Urothelium cell line (cell line): ENCODE results near the gene NTM.
A peak's percentile ranks its signal among the peaks of the same experiment; 100 is the strongest.

Source experiments
- DNase-seq: peaks from one replicate; pipeline ENCODE4 v3.0.0; 2011; ENCODE audit warnings: low spot score, mixed read lengths
- FAIRE-seq: peaks from 2 replicates; lab custom pipeline; 2011; peaks lifted over from hg19 to GRCh38; lab: Jason Lieb, UNC

Gene NTM

DNA sequence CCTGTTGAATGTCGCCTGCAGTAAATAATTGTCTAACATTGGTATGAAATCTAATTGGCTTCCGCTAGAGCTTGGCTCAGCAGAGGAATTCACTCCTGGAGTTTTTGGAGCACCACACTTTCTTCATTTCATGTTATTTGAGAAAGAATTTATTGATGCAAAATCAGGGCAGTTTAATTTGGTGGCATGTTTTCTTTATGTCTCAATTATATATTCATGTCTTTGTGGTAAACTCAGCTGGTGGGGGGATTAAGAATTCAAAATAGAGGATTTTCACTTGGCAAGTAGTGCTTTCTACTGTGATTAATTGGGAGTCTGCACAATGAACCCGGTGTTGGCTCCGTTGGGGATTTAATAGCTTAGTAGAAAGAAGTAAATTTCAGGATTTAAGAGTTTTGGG is 784.4 kb downstream of the NTM start:
- DNase-seq (no peak), FAIRE-seq (no peak)

DNA sequence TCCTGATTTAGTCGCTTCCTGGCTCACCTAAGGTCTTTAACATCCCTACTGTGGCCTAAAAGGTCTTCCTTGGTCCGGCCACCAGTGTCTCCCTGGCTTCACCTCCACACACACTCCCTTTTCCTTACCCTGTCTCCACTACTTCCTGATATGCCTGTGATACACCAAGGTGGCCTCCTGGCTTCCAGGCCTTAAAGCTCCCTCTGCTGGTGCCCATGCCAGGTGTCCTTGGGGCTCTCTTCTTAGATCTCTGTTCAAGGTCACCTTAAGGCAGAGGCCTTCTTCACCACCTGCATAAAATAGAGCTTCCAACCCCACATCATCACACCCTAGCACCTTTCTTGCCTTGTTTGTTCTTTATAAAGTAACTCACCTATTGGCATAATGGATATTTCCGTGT is 787.7 kb downstream of the NTM start:
- FAIRE-seq (no peak), DNase-seq (peak; percentile 45)

DNA sequence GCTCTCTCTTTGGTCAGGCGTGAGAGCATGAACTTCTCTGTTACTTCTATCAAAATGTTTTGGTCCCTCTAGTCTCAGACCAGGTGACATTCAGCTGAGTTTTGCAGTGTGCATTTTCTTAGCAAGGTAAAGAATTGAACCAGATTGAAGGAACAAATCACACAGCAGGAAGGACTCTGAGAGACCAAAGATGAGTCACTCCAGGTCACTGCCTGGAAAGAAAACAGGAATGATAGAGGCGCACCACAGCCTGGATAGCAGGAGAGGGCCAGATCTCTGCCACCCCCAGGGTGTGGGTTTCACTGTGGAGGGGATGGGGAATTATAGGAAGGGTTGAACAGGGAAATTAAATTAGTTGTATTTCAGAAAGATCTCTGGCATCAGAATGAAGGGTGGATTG is 788.3 kb downstream of the NTM start:
- DNase-seq (peak; percentile 24), FAIRE-seq (no peak)

DNA sequence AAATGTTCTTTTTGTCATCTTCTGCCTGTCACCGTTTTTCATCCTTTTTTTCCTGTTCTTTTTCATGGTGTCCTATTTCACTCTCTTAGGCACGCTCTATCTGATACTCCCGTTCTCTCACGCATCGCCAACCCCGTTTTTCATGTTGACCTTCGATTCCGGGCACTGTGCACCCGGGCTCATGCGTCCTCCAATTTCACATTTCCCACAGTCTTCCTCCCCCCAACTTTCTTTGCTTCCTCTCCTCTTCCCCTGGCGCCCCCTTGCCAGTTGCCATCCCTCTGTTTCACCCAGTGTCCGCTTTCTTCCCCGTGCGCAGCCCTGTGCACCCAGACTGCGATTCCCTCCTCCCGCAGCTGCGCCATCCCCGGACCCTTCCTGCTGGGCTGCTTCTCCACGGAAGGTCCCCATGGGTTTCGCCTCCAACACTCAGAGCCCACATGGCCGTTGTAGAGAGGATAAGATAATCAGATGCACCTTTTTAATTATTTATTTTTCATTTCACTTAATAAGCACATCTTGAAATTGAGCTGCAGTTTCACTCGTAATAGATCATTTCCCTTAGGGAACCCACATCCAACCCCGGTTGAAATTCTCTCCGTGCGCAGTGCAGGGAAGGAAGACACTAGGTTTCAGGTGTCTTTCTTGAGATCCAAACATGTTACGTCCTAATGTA is 791.1 kb downstream of the NTM start:
- FAIRE-seq (no peak), DNase-seq (no peak)

DNA sequence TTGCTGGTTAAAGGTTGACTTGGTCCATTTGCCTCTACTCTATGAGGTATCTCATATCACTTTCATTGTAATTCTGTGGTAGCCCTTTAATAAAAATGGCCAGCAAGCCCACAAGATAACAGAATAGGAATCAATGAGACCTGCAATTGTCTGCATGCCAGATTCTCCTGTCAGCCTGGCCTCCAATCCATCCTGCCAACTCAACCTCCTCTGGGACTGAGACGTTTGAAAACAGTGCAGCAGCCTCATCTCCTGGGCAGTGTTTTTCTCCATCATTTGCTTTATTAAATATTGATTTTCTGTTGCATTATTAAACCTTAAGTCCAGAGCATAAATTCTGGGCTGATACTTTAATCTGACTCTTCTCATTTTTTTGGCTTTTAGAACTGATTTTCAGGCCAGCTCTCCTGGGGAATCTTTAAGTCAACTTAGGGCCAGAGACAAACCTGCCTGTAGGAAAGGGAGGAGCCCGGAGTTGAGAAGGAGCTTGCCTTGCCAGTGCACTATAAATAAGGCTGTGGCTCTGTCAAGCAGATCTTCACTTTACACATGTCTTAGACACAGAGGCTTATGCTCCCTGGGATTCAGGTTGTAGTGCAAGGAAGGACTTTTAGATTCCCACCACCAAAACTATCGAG is 798.0 kb downstream of the NTM start:
- DNase-seq = no peak
- FAIRE-seq = no peak

DNA sequence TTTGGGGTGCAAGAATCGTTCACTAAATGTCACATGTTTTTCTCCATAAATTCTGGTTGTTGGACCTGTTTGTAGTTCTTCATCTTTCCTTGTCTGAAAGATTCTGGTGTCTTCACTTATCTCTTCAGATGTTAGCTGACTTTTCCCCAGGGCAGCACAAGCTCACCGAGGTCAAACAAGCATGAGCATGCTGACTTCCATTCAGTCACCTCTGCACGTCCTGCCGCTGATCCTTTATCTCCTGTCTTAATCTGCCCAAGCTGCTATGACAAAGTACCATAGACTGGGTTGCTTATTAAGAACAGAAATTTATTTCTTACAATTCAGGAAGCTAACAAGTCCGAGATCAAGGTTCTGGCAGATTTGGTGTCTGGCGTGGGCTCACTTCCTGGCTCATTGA is 800.6 kb downstream of the NTM start:
- DNase-seq = no peak
- FAIRE-seq = no peak

DNA sequence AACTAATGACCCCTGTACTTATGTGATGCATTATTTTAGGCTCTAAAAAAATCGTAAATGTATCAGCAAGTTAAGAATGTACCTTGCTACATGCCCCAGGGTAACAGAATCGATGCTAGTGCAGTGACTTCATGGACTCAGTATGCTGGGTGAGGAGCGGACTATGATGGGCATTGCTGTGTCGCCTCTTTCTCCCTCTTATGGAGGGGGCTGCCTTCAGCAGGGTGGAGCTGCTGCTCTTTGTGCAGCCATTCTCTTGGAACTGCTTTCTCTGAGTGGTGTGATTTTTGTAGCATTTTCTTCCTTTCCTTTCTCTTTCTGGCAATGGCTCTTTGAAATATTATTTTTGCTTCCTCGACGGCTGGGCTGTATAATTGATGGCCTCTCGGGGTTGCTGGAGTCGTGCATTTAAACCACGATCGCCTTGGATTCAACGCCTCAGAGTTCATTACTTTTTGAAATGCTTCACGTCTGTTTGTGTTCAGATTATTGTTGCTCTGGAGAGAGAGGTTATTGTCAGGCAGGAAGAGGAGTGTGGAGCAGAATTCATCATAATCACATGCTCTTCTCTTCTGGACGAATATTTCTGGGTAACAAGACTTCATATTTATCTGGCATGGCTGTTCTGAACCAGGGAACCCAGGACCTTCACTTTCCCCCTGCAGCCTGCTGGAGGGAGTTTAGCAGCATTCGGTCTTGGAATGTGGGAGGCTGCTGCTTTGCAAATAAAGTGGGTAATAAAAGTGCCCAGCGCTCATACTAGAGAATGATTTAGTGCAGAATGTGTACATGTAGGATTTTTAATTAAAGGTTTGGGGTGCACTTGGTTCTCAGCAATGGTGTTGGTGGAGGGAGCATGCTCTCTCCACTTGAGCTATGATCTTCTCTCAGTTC is 804.2 kb downstream of the NTM start:
- FAIRE-seq = no peak

DNA sequence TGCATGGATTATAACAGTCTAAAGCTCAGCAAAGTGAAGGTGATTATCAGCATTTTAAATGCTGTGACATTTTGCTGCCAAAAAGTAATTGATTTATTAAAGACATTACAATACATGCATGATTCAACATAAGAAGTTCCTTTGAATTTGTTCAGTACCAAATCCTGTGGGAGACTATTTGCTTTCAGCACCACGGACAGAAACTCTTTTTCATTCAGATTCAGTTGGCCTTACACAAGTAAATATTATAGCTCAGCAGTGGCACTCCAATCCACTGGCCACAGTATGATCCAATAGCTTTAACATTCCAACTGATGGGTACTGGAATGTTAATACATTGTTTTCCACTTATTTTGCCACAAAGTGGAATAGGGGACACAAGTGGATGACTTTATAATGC is 806.7 kb downstream of the NTM start:
- no peak for FAIRE-seq

More for the DNA sequence above, 804.2 kb downstream of the NTM start:
- no peak for DNase-seq

DNA sequence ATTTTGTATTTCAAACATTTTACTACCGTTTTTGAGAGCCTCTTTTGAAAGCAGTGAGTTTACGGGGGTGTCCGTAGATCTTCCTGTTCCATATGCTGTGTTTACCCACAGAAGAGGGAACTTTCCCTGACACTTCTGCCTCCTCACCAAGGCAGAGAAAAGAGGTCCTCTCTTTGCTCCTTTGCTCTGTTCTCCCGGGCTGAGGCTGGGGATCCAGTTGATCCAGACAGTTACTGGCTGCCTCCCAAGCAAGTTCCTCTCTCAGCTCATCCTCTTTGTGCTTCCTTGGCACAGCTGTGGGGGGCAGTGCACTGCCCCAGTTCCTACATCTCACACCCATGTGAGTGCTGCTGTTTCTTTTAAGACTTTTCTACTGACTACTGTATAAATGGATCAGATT is 813.7 kb downstream of the NTM start:
- no peak for DNase-seq
- FAIRE-seq = no peak

More for the DNA sequence above, 806.7 kb downstream of the NTM start:
- DNase-seq = peak; percentile 18

DNA sequence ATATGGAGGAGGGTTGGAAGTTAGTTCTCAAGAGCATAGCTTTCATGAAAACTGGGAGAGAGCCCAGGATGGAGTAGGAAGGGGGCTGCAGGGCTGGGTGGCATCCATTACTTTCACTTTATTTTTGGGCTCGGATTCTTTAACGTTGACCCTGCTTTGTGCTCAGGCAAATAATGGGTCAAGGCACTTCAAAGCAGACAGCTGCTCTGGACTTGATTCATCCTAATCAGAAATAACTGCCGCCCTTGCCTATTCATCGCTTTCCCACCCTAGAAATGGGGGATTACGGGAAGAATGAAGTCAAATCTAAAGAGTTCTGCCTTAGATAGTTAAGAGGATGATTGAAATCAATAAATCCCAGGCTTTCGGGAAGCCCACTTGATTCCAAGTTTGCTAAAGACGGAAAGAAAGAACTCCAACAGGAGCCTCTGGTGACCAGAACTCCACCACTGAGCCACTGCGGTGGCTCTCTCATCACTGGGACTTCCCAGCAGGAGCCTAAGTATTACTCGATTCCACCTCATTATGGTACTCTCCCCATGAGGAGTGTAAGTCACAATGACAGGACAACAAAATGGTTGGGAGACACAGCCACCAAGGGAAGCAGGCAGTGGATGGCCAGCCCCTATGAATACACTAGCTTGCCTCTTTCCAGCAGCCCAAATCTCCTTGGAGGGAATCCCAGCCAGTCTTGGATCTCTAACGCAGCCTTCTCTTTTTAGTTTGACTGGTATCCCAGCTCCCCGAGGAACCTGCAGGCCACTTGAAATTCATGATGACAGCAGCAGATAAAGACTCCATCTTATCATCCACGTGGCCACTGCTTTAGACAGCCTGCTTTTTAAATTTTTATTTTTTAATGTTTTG is 815.5 kb downstream of the NTM start:
- DNase-seq (no peak), FAIRE-seq (no peak)

DNA sequence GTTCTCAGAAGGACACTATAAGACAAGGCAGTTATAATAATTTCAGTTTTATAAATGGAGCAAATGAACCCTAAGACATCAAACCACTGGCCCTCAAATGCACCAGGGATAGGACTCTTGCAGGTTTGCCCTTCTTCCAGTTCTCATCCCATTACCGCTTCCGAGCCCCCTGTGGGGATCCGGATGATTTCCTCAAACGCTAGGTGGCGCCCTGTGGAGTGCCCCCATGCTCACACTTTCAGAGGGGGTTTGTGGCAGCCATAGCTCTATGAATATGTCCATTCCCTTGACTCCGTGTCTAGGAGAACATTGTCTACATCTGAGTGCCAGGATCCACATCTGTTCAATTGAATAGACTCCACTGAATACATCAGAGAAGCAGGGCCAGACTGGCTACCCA is 816.3 kb downstream of the NTM start:
- FAIRE-seq = no peak
- peak; percentile 6 for DNase-seq

DNA sequence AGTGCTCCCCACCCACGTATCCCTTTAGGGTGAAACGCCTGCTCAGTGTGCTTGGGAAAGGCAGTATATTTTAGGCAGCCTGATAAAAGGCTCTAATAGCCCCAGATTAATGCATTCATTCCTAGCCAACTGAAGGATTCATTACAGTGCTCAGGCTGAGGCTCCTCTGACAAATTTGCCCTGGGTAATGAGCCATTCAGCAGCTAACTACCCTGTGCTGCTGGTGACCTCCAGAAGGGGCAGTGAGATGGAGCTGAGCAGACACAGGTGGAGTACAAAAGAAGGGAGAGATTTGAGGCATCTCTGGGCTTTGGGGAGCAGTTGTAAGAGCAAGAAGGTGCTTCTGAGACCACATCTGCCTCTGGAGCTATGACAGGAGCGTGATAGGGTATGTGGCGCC is 817.0 kb downstream of the NTM start:
- DNase-seq (no peak), FAIRE-seq (no peak)

DNA sequence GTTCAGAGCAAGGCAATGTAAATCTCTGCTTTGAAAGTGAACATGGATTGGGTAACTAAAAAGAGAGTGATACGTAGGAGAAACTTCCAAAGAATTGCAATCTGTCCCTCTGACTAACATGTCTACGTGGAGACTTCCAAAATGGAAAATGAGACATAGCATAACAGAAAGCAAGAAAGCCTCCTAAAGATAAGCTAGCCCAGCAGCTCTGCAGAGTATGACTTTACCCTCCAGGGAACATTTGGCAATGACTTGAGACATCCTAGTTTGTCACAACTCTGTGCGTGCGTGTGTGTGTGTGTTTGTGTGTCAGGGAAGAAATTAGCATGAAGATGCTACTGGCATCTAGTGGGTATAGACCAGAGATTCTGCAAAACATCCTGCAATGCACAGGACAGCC is 817.4 kb downstream of the NTM start:
- DNase-seq (no peak), FAIRE-seq (no peak)

DNA sequence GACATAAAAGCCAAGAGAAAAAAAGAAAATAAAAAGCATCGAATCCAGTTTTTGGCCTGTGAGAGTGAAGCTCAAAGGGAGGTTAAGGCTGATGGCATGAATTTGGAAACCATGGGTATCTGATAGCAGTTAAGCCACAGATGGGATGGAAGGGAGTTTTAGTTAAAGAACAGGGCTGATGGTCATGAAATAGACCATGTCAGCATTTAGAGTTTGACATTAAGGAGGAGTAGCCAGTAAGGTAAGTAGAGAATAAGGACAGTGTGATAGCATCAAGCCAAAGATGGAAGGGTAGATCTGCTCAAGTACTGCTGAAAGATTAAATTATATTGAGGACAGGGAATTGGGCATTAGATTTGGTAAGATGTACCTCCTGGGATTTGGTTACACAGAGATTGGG is 826.5 kb downstream of the NTM start:
- DNase-seq (no peak), FAIRE-seq (no peak)

DNA sequence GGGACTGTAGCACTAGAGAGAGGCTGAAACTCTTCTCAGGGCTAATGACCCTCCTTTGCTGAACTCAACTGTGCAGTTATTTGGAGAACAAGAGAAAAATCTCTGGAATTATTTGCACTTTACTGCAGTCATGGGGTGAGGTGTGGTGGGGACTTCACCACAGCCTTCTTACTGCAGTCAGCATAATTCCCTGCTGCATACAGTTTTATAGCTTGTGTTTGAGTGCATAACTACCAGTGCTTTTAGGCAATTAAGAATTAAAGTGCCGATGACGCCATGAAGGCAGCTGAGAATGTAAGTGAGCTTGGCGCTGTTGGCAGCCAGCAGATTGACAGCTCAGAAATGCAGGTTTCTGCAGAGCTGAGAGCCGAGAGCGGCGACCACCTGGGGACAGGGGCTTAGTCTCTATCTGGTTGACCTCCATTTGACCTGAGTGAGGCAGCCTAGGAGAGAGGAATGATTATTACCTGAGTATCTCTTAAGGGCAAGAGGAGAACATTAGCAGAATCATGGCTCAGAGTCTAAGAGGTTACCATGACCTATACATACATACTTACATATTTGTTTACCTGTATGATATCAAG is 830.0 kb downstream of the NTM start:
- FAIRE-seq (no peak), DNase-seq (no peak)

DNA sequence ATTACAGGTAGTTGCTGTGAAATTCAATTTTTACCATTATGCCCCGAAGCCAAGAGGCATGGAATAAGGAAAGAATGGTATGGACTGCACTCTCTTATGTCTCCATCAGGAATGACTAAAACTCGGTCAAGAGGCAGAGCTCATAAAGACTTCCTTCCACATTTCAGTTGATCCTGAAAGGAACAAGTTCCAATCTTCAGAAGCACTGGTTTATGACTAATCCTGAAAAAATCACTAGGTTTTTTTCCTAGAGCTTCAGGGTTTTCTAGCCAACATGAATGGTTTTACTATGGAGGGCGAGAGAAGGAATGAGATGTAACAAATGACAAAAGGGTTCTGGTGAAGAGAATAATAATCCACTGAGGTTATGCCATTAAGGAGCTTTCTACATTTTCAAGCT is 832.2 kb downstream of the NTM start:
- no peak for DNase-seq
- no peak for FAIRE-seq

DNA sequence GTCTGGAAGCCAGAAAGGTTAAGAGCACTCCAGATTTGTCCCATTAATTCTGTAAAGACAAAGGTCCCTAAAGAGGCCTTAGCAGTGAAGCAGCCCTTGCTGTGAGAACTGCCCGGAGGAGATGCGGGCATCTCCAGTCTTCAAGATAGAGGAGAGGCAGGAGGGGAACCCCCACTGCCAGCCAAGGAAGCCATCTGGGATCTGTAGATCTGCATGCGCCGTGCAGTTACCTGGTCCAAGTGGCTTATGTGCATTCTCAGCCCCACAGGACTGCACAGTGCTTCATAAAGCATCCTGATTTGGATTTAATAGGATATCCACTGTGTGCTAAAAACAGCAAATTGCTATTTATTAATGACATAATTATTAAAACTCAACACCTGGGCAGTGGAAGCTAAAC is 834.6 kb downstream of the NTM start:
- no peak for DNase-seq
- FAIRE-seq = no peak

DNA sequence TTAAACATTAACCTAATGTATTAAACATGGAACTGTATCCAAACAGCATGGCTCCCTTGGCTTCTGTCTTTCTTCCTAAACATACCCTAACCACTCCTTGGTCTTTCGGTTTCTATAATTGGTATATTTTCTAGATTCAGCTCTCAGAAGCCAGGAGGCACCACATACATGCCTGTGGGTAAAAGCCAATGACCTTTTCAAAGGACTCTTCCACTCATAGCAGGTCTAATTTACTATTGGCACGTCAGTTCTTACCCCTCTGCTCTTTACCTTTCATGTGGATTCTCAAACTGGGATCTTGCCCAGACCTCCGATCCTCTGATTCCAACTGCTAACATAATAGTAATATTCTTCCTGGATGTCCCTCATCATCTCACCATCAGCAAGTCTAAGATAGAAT is 835.1 kb downstream of the NTM start:
- no peak for DNase-seq

DNA sequence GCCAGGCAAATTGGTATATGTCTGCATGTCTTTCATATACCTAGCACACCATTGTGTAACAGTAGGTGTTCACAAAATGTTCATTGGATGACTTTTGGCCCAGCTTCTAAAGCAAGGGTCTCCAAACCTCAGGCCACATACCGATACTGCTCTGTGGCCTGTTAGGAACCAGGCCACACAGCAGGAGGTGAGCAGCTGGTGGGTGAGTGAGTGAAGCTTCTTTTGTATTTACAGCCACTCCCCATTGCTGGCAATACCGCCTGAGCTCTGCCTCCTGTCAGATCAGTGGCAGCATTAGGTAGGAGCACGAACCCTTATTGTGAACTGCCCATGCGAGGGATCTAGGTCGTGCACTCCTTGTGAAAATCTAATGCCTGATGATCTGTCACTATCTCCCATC is 836.6 kb downstream of the NTM start:
- DNase-seq = no peak

More for the DNA sequence above, 835.1 kb downstream of the NTM start:
- FAIRE-seq = no peak

DNA sequence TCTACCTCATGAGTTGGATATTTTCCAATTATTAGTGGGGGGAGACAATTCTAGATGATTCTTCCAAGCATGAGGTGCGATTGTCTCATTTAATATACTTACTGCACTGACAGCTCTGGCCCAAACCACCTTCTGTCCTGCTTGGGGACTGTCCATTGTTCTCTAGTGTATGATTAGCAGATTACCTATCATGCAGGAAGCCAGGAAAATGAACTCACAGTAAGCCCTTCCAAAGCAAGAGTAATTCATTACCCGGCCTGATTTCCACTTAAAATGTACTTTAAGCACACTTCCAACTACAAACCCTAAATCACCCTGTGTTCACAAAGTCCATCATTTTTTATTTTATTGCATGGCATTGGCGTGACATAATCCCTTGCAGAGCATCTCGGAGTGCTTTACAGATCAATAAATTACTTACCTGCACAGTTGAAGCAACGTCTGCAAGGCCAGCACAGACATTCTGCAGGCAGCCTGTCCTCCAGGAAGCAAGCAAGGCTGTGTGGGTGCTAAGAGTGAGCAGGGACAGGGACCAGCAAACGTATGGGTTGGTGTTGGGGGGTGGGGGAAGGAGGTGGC is 838.2 kb downstream of the NTM start:
- FAIRE-seq = no peak
- DNase-seq = no peak

More for the DNA sequence above, 836.6 kb downstream of the NTM start:
- FAIRE-seq = no peak
